ENCODE results near the gene UBAC2.

GRCh38 chr13:99404005-99404755 lies 203.5 kb downstream of the UBAC2 start:
- TF ChIP-seq EZH2 (IDR thresholded peaks at IDR 0.05; ENCODE audit: low read length, missing control alignments) (no peak), CTCF (conservative IDR thresholded peaks at IDR 0.05 in 1 of 2, IDR thresholded peaks at IDR 0.05 in 1 of 2; ENCODE audit: low read depth in 1 of 2, low read length in 2 of 2) (no peak)

Data from fibroblast of lung (primary cell).